ENCODE data around the gene PHLDB1.

The PHLDB1 gene

GRCh38 chr11:118623269-118623655, 15.8 kb downstream of the PHLDB1 start:
- DNase-seq = no peak

DNA sequence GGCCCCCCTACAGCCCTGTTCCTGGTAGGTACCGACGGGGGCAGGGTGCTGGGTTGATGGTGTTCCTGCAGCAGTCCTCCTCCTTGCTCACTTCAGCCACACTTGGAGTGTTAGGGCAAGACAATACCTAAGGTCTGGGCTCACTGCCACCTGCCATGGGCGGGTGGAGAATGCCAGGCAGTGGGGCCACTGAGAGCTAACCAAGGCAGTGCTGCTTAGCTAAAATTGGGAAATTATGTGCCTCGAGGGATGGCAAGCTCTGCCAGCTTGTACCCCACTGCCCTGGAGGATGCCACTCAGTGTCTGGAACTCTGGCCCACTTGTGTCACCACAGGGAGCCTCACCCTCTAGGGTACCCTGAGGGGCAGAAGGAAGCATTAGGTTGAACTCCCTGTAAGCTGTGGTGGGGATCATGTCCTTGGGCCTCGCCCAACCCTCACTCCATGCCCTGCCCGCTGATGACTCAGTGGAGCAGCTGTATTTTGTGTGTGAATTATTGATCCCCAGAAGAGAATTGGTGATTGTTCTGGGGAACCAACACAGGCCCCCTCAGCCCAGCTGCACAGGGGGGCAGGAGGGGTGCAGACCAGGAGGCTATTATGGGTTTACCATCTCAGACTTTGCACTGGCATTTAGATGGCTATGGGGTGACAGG, 17.7 kb downstream of the PHLDB1 start:
- no peak for DNase-seq

GRCh38 chr11:118625976-118626375, 18.6 kb downstream of the PHLDB1 start:
- no peak for DNase-seq

DNA sequence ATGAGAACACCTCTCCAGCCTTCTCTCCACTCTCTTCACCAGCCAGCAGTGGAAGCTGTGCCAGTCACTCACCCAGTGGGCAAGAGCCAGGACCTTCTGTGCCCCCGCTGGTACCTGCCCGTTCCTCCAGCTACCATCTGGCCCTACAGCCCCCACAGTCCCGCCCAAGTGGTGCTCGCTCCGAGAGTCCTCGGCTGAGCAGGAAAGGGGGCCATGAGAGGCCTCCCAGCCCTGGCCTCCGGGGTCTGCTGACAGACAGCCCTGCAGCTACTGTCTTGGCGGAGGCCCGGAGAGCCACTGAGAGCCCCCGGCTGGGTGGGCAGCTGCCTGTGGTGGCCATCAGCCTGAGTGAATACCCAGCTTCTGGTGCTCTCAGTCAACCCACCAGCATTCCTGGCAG, 20.2 kb downstream of the PHLDB1 start:
- DNase-seq = no peak

DNA sequence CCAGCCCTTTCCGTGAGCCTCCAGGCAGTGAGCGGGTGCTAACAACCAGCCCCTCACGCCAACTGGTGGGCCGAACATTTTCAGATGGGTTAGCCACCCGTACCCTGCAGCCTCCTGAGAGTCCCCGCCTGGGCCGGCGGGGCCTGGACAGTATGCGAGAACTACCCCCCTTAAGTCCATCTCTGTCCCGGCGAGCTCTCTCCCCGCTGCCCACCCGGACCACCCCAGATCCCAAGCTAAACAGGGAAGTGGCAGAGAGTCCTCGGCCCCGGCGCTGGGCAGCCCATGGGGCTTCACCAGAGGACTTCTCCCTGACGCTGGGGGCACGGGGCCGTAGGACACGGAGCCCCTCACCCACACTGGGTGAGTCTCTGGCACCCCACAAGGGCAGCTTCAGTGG, 20.6 kb downstream of the PHLDB1 start:
- DNase-seq = no peak

- no peak for DNase-seq
Measured at GRCh38 chr11:118628432-118628831, 21.0 kb downstream of the PHLDB1 start.

DNA sequence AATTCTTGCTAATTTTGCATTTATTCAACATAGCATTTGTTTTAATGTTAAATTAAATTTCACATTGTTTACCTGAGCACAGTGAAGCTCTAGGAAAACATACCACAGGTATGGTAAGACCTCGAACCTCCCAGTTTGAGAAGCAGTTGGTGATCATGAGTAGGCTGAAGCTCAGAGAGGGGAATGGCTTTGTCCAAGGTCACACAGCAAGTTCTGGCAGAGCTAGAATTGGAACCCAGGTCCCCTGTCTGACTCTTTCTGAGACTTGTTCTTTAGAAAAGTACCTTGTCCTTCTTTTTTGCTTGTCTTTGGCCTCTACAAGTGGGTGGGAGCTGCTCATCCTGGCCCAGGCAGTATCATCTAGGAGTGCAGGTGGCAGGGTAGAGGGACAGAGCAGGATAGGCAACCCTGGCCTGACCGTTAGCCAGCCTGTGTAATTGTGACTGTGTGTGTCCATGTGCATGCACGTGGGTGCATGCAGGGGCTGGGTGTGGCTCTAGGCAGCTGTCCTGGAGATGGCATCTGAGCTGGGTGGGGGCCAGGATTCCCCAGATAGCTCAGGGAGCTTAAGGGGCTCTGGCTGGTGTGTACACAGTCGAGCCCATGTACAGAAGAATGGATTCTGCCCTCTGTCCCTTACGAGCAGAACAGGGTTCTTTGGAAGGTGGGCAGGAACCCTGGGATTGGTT, 21.6 kb downstream of the PHLDB1 start:
- no peak for DNase-seq

- no peak for DNase-seq
Measured at GRCh38 chr11:118629761-118630661, 22.6 kb downstream of the PHLDB1 start.

DNA sequence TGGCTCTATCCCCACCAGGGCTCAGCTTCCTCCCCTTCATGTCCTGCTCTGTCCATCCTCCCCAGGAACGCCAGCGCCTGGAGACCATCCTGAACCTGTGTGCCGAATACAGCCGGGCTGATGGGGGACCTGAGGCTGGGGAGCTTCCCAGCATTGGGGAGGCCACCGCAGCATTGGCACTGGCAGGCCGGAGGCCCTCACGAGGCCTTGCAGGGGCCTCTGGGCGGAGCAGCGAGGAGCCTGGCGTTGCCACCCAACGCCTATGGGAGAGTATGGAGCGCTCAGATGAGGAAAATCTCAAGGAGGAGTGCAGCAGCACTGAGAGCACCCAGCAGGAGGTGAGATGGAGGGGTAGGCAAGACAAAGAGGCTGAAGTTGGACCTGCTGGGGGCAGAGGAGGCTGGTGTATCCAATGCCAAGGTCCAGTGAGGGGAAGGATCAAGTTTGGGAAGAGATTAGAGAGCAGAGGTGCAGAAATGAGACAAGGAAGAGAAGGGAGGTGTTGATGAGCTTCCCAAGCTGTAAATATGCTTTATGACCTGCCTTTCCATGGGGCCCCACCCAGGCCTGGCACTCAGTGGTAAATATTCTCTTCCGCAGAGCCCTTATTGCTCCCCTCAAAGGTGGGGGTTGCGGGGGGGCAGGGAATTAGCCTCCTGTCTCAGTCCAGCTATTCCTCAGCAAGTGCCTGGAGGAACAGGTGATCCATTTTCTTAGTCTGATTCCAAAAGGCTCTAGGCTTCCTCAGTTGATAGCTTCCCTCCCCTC, 23.9 kb downstream of the PHLDB1 start:
- DNase-seq = no peak

DNA sequence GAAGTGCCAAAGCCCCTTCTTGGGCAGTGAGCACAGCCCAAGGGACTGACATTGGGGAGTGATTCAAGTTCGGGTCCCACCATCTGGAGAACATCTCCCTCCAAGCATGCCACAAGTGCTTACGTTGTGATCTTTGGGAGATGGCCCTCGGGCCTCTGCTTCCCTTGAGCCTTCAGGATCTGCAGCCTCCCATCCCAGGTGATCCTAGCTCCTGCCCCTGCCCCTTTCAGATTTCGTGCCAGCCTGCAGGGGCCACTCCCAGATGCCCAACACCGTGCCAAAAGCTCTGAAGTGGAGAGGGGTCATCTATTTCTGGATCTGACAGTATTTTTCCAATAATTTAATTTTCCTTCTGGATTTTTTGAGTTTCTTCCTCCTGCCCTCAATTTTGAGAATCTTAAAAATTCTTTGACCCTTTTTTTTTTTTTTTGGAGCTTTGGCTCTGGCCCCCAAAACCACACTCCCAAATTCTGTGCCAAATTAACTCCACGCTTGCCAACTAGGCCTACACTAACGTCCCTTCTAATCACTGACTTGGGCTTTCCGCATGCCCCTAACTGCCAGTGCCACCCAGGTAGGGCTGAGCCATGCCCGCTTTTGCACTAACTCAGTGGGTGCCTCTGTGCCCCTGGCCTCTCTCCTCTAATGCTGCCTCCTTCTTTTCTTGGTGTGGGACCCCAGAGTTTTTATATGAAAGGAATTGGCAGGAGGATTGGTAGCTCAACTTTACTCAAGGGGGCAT, 25.3 kb downstream of the PHLDB1 start:
- DNase-seq = no peak

DNA sequence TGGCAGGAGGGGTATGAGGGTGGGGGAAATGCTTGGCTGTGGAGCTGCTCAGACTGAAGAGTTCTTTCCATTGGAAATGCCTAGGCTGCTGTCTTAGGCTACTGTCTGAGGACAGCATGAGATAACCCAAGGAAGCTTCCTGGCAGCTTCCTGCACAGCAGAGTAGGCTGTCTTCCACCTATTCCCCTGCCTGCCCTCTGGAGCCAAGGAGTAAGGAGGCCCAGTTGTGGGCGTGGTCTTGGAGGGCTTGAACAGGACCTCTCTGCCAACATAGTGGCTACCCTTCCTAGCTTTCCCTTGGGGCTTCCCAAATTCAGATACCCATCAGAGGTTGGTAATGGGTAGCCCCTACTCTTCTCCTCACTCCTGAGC, 25.9 kb downstream of the PHLDB1 start:
- no peak for DNase-seq

- no peak for DNase-seq
Measured at GRCh38 chr11:118633979-118634378, 26.6 kb downstream of the PHLDB1 start.

GRCh38 chr11:118634431-118635236, 27.2 kb downstream of the PHLDB1 start:
- DNase-seq = no peak

- no peak for DNase-seq
Measured at GRCh38 chr11:118635237-118635591, 27.8 kb downstream of the PHLDB1 start.

- DNase-seq = no peak
Measured at GRCh38 chr11:118635642-118636041, 28.2 kb downstream of the PHLDB1 start.

DNA sequence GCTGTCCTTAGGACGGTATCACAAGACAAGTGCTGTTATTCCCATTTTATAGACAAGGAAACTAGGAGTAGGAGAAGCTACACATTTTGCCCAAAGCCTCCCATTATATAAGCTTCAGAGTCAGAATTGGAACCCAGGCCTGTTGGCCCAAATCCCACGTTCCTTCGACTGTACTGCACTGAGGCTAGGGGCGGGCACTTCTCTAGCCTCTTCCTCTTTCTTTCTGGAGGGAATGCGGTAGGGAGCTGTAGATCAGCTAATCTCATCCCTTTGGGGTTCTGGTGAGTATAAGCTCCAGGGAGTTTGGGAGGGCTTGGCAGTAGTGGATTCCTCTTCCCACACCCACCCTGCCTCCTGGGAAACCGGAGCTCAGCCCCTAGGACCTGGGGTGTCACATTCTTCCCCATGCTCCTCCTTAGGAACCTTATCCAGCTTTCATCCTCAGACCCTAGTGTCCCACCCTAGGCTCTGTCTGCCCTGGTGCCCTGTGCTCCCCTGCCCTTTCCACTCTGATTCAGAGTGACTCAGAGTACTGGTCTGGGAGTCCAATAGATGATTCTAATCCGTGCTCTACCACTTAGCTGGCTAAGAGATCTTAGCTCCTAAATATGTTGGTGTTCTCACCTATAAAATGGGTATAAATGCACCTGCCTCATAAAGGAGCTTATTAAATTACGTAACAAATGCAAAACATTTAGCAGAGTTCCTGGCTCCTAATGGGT, 29.3 kb downstream of the PHLDB1 start:
- no peak for DNase-seq

DNA sequence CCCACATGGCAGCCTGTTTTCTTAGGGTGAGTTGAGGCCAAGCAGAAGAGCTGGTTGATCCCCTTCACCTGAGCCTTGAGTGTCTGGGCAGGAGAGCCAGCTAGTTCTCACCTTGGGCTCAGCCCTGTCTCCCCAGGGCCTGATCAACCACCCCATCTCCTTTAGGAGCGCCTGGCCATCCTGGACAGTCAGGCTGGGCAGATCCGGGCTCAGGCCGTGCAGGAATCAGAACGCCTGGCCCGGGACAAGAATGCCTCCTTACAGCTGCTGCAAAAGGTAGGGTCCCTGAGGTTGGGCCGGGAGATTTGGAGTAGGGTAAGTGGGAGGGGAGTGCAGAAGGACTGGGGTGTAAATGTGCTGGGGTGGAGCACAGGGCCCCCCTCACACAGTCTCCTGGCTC, 31.3 kb downstream of the PHLDB1 start:
- DNase-seq = no peak

DNA sequence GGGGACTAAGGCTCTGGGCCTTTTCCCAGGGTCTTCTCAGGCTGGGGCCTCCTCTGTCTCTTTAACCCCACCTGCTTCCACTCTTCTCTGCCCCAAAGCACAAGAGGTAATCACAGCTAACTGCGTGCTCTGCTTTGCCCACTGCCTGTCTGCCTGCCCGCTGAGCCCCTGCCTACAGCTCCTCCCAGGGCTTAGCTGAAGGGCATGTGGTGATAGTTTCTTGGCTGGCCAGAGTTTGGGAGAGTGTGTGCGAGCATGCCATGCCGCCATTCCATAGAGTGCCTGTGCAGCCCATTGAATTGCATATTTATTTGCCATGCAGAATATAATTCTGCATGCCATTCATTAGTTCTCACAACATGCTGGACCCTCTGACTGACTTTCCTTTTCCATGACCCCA, 32.5 kb downstream of the PHLDB1 start:
- no peak for DNase-seq

- DNase-seq = no peak
Measured at GRCh38 chr11:118640332-118641154, 33.1 kb downstream of the PHLDB1 start.
